Cardiac muscle cell (in vitro differentiated cells and primary cell): ENCODE data around the gene SPEF2. TPM values are rescaled to one million over a fixed set of nuclear protein-coding genes. Genes with fewer than 3 reads are reported as not detected.
"Not testable (repeated sequence)": the region's sequence is repeated elsewhere in the genome, so short reads cannot be mapped to it uniquely, and the experiment has no call there.

Experiments
- DNase-seq, 2 donors: peaks; one replicate each; pipeline versions ENCODE4 v3.0.0 to v3.0.0-alpha.2; 2010 to 2017; ENCODE audit warnings: low read depth in 1 of 2, low spot score in 1 of 2
- H3K27ac ChIP-seq: fragments of 200-600 bp; sonication (generic); 2 replicates; pipeline ENCODE4 v1.5.1; 2016
- H3K27me3 ChIP-seq: fragments of 200-600 bp; sonication (generic); 2 replicates; pipeline ENCODE4 v1.6.0; 2016; ENCODE audit warnings: control low read depth
- H3K36me3 ChIP-seq: fragments of 200-600 bp; sonication (generic); 2 replicates; pipeline ENCODE4 v1.5.1; 2016; ENCODE audit warnings: control low read depth
- H3K4me1 ChIP-seq: fragments of 200-600 bp; sonication (generic); 2 replicates; pipeline ENCODE4 v1.8.1; 2017; ENCODE audit warnings: low read depth, mild to moderate bottlenecking, mixed run types
- H3K4me3 ChIP-seq: fragments of 200-600 bp; sonication (generic); 2 replicates; pipeline ENCODE4 v1.5.1; 2016; ENCODE audit warnings: mild to moderate bottlenecking
- H3K9me3 ChIP-seq: fragments of 200-600 bp; sonication (generic); 2 replicates; pipeline ENCODE4 v1.5.1; 2017; ENCODE audit warnings: low read depth, mild to moderate bottlenecking, control low read depth
- CTCF ChIP-seq: IDR thresholded peaks from 2 replicates; pipeline ENCODE4 v1.5.1; 2012; ENCODE audit warnings: low read depth, mild to moderate bottlenecking, low read length
- polyA plus RNA-seq: library from polyadenylated mRNA; unstranded; fragments of >200 nt; fragmentation: Nextera tagmentation; extraction: Ambion mirVana; gene quantifications from 2 replicates; pipeline ENCODE4 v1.2.1, GENCODE V29; 2016
- total RNA-seq: library from RNA; depleted of rRNA; stranded (reverse); fragments of >200 nt; gene quantifications from 2 replicates; pipeline ENCODE4 v1.2.3, GENCODE V29; 2016

Gene SPEF2
- total and polyA plus RNA-seq, 2 experiments from 2014 or later: 3.2 to 5.7 TPM

- no peaks in the 10 kb centered on the region for H3K9me3 ChIP-seq
These were observed 218.4 kb downstream of the SPEF2 start for GRCh38 chr5:35835796-35836742.

DNA sequence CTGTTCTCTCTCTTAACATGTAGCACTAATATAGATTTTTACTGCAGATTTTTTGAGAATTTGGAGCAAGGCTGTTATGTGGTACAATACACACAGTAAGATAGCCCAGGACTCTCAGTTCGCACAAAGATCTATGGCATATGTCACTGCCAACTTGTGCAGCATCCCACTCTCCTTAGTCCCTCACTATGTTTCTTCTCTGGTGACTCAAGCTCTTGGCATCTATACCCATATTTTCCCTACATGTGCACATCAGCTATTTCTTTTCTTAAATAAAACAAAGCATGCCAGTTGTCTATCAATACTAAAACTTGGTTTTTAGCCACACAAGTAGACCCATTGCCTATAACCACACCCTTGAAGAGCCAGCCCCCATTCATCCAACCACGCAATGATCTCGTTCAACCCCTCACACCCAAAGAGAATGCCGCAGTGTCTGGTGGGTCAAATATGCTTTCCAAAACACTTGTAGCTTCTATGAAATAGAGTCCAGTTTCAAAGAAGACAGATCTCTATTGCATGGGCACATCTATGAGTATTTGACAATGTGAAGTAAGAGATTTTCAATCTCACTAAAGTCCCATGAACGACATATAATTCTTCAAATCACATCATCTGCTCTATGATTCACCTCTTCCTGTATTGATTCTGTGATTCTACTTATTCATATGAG, 220.8 kb downstream of the SPEF2 start:
- Histone ChIP-seq H3K4me3 (no peak overlapping the region), H3K9me3 (no peaks in the 10 kb centered on the region), H3K27ac (no peak overlapping the region), H3K36me3 (no peaks in the 10 kb centered on the region), H3K27me3 (no peaks in the 10 kb centered on the region), H3K4me1 (no peaks in the 10 kb centered on the region)
- no peak for TF ChIP-seq CTCF
- DNase-seq: no peak

More at GRCh38 chr5:35835796-35836742, 218.4 kb downstream of the SPEF2 start:
- H3K27ac ChIP-seq: no peak overlapping the region
- no peaks in the 10 kb centered on the region for H3K4me1 ChIP-seq
- no peak for DNase-seq
- H3K4me3 ChIP-seq: no peak overlapping the region
- no peaks in the 10 kb centered on the region for H3K36me3 ChIP-seq
- TF ChIP-seq CTCF: no peak
- no peaks in the 10 kb centered on the region for H3K27me3 ChIP-seq

DNA sequence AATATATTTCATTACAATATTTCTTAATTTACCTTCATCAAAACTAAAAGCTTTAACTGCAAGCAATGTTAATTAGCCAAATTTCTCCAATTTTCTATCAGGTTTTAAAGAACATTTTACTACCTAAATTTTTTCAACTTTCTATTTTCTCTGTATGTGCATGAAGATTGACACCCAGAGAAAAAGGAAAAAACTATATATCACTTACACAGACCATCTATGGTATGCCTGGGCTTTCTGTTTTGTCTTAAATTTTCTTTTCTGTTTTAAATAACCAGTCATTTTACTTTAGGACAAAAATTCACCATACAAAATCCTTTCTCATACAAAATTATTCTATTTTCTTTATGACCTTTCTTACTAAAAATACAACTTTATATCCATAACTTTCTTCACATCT, 225.2 kb downstream of the SPEF2 start:
- Histone ChIP-seq H3K9me3 (no peaks in the 10 kb centered on the region), H3K4me3 (no peak overlapping the region), H3K27ac (no peak overlapping the region), H3K36me3 (no peaks in the 10 kb centered on the region), H3K27me3 (no peaks in the 10 kb centered on the region), H3K4me1 (no peaks in the 10 kb centered on the region)
- no peak for DNase-seq
- no peak for TF ChIP-seq CTCF

DNA sequence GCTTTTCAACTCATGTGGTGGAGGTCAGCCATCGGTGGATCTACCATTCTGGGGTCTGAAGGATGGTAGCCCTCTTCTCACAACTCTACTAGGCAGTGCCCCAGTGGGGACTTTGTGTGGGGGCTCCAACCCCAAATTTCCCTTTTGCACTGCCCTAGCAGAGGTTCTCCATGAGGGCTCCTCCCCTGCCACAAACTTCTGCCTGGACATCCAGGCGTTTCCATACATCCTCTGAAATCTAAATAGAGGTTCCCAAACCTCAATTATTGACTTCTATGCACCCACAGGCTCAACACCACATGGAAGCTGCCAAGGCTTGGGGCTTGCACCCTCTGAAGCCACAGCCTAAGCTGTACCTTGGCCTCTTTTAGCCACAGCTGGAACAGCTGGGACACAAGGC, 227.8 kb downstream of the SPEF2 start:
- DNase-seq, H3K9me3 ChIP-seq, H3K4me1 ChIP-seq, H3K4me3 ChIP-seq, H3K36me3 ChIP-seq, H3K27ac ChIP-seq, H3K27me3 ChIP-seq: not testable (repeated sequence)

DNA sequence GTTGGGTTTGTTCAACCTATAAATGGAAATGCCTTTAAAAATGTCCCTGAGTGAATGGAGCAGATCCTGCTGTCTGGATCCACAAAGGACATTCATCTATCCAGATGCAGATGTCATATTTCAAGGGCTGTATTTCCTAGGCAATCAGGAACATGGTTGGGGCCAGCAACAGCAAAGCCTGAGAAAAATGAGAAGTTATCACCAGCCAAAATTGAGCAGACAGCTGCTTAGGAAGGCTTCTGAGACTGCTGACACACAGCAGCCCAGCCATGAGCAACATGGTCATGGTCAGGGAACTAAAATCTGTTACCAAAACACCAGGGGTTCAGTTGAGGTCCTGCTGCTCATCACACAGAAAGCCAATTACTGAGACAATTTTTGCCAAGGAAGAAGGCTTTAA, 229.8 kb downstream of the SPEF2 start:
- no peaks in the 10 kb centered on the region for H3K4me1 ChIP-seq
- H3K27ac ChIP-seq: no peak overlapping the region
- no peak overlapping the region for H3K4me3 ChIP-seq
- no peak for DNase-seq
- no peaks in the 10 kb centered on the region for H3K27me3 ChIP-seq
- no peak for TF ChIP-seq CTCF
- H3K36me3 ChIP-seq: no peaks in the 10 kb centered on the region
- H3K9me3 ChIP-seq: no peaks in the 10 kb centered on the region

DNA sequence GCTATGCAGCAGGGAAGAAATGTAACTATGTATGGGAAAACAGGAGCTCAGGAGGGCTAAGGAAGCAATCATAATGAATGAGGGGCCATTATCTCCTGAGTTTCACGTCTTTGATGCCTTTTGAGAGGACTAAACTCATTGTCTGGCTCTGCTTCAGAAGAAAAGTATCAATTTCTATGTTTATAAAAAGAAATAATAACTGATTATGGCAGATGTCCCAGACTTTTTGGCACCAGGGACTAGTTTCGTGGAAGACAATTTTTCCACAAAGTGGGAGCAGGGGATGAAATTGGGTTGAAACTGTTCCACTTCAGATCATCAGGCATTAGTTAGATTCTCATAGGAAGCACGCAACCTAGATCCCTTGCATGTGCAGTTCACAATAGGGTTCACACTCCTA, 230.3 kb downstream of the SPEF2 start:
- no peak overlapping the region for H3K27ac ChIP-seq
- H3K9me3 ChIP-seq: no peaks in the 10 kb centered on the region
- TF ChIP-seq CTCF: no peak
- H3K27me3 ChIP-seq: no peaks in the 10 kb centered on the region
- H3K36me3 ChIP-seq: no peaks in the 10 kb centered on the region
- no peak overlapping the region for H3K4me3 ChIP-seq
- no peaks in the 10 kb centered on the region for H3K4me1 ChIP-seq
- DNase-seq: no peak
